HepG2 (cell line): ENCODE results near the gene CYP19A1. TPM values are rescaled to one million over a fixed set of nuclear protein-coding genes. Genes with fewer than 3 reads are reported as not detected.
A peak's percentile ranks its signal among the peaks of the same experiment; 100 is the strongest.

Source experiments
- ATAC-seq: fragments of 200-7000 bp; cut with Tn5 transposase; 3 replicates; pipeline ENCODE4 v1.9.1; 2020; ENCODE audit warnings: mild to moderate bottlenecking, moderate library complexity
- BruUV-seq: library from RNA; stranded (reverse); fragments of 400-500 nt; replicated peaks from 2 replicates; lab custom pipeline; 2021; lab: Mats Ljungman, UMichigan
- CTCF ChIA-PET: fragments of 300-600 bp; formaldehyde crosslinking; extraction: SDS; loops from one replicate; lab custom pipeline; 2021; ENCODE audit warnings: low total read pairs, inconsistent platforms, low intra/inter-chr PET ratio; lab: Yijun Ruan, JAX
- POLR2A ChIA-PET: fragments of 350-600 bp; sonication (Branson Sonifier 250); formaldehyde crosslinking; loops from one replicate; lab custom pipeline; 2020; ENCODE audit warnings: antibody characterized with exemption, inconsistent platforms; lab: Yijun Ruan, JAX
- DNase-seq: peaks from one replicate; pipeline ENCODE4 v3.0.0-alpha.2; 2015; ENCODE audit warnings: low spot score
- FAIRE-seq: peaks from 3 replicates; lab custom pipeline; 2011; peaks lifted over from hg19 to GRCh38; lab: Jason Lieb, UNC
- H2AFZ ChIP-seq: one replicate; pipeline ENCODE4 v1.6.1; 2011; ENCODE audit warnings: low read length, inconsistent platforms
- H3K27ac ChIP-seq: fragments of 300-600 bp; 3 replicates; pipeline ENCODE4 v1.8.0; 2011; ENCODE audit warnings: mixed run types, mild to moderate bottlenecking, mixed read lengths, low read length, inconsistent platforms; ENCODE audit not compliant: insufficient read depth; ENCODE audit errors: extremely low read length
- H3K27me3 ChIP-seq, 2 experiments: fragments of 200-600 bp in 1 of 2; 2 replicates in 1 of 2; 3 replicates in 1 of 2; pipeline versions ENCODE4 v1.6.0 to v1.8.0; 2011; ENCODE audit warnings: low read length in 2 of 2, mild to moderate bottlenecking in 2 of 2, moderate library complexity in 2 of 2, inconsistent platforms in 1 of 2; ENCODE audit not compliant: insufficient read depth in 2 of 2, control insufficient read depth in 1 of 2
- H3K36me3 ChIP-seq, 2 experiments: fragments of 200-600 bp in 1 of 2; replicated peaks in 1 of 2; 2 replicates in 1 of 2; 3 replicates in 1 of 2; pipeline versions ENCODE4 v1.5.1 to v1.8.0; 2011; ENCODE audit warnings: low read length in 2 of 2, inconsistent platforms in 1 of 2; ENCODE audit not compliant: insufficient read depth in 2 of 2, control insufficient read depth in 1 of 2
- H3K4me1 ChIP-seq: 2 replicates; pipeline ENCODE4 v1.5.1; 2012; ENCODE audit warnings: low read length, inconsistent platforms; ENCODE audit not compliant: insufficient read depth
- H3K4me2 ChIP-seq: 2 replicates; pipeline ENCODE4 v1.6.0; 2011; ENCODE audit warnings: low read depth, low read length, inconsistent platforms
- H3K4me3 ChIP-seq, 3 experiments: fragments of 200-600 bp in 1 of 3; sonication (generic), shearing (Covaris generic) in 1 of 3; replicated peaks in 1 of 3; 2 replicates each; pipeline ENCODE4 v1.5.1; 2011 to 2016; ENCODE audit warnings: low read length in 3 of 3, inconsistent platforms in 2 of 3, low read depth in 2 of 3, mild to moderate bottlenecking in 2 of 3, control low read depth in 1 of 3, mixed read lengths in 1 of 3; ENCODE audit not compliant: insufficient read depth in 1 of 3
- H3K79me2 ChIP-seq: one replicate; pipeline ENCODE4 v1.6.1; 2011; ENCODE audit warnings: low read length, inconsistent platforms; ENCODE audit not compliant: insufficient read depth
- H3K9ac ChIP-seq: 2 replicates; pipeline ENCODE4 v1.6.0; 2011; ENCODE audit warnings: mild to moderate bottlenecking, low read depth, low read length, inconsistent platforms; ENCODE audit not compliant: insufficient read depth
- H3K9me3 ChIP-seq: 2 replicates; pipeline ENCODE4 v1.5.1; 2012; ENCODE audit warnings: mild to moderate bottlenecking, low read length
- H4K20me1 ChIP-seq: 2 replicates; pipeline ENCODE4 v1.6.0; 2011; ENCODE audit warnings: inconsistent platforms, mild to moderate bottlenecking, low read length, moderate library complexity; ENCODE audit not compliant: insufficient read depth
- ATF1 ChIP-seq: IDR thresholded peaks from 2 replicates; pipeline ENCODE4 v1.6.1; 2016; ENCODE audit warnings: mild to moderate bottlenecking, control low read depth
- CBX1 ChIP-seq: IDR thresholded peaks from one replicate; pipeline ENCODE4 v1.6.1; 2016; ENCODE audit warnings: antibody characterized with exemption, low read depth
- HES4 ChIP-seq: sonication (generic); formaldehyde crosslinking; IDR thresholded peaks from 2 replicates; pipeline ENCODE4 v1.9.0; 2021; ENCODE audit warnings: mild to moderate bottlenecking, missing genetic modification reagents, borderline replicate concordance
- JDP2 ChIP-seq: sonication (generic); formaldehyde crosslinking; IDR thresholded peaks from 2 replicates; pipeline ENCODE4 v1.8.1; 2022; ENCODE audit warnings: missing genetic modification reagents, borderline replicate concordance
- ONECUT2 ChIP-seq: sonication (generic); formaldehyde crosslinking; IDR thresholded peaks from 2 replicates; pipeline ENCODE4 v1.4.0; 2020; ENCODE audit warnings: missing genetic modification reagents
- PHB2 ChIP-seq: fragments of 450-650 bp; IDR thresholded peaks from 2 replicates; pipeline ENCODE4 v1.6.1; 2018; ENCODE audit not compliant: partially characterized antibody
- SAFB2 ChIP-seq: sonication (generic); formaldehyde crosslinking; IDR thresholded peaks from 2 replicates; pipeline ENCODE4 v1.5.1; 2020; ENCODE audit warnings: missing genetic modification reagents, low read depth, mild to moderate bottlenecking, borderline replicate concordance
- SKI ChIP-seq: fragments of 450-650 bp; IDR thresholded peaks from one replicate; pipeline ENCODE4 v1.6.1; 2018; ENCODE audit warnings: mild to moderate bottlenecking; ENCODE audit not compliant: partially characterized antibody
- ZFP1 ChIP-seq: IDR thresholded peaks from 2 replicates; pipeline ENCODE4 v1.6.1; 2016
- ZNF235 ChIP-seq: sonication (generic); formaldehyde crosslinking; IDR thresholded peaks from 2 replicates; pipeline ENCODE4 v1.8.1; 2023; ENCODE audit warnings: mild to moderate bottlenecking, missing genetic modification reagents, borderline replicate concordance
- ZNF264 ChIP-seq: sonication (generic); formaldehyde crosslinking; IDR thresholded peaks from 2 replicates; pipeline ENCODE4 v1.4.0; 2020; ENCODE audit warnings: missing genetic modification reagents
- ZNF331 ChIP-seq: sonication (generic); formaldehyde crosslinking; IDR thresholded peaks from 2 replicates; pipeline ENCODE4 v1.4.0; 2020; ENCODE audit warnings: missing genetic modification reagents
- ZNF354B ChIP-seq: sonication (generic); formaldehyde crosslinking; IDR thresholded peaks from 2 replicates; pipeline ENCODE4 v1.8.0; 2022; ENCODE audit warnings: mild to moderate bottlenecking, missing genetic modification reagents
- ZNF558 ChIP-seq: sonication (generic); formaldehyde crosslinking; IDR thresholded peaks from 2 replicates; pipeline ENCODE4 v1.9.0; 2022; ENCODE audit warnings: mild to moderate bottlenecking, missing genetic modification reagents, borderline replicate concordance
- ZNF790 ChIP-seq: sonication (generic); formaldehyde crosslinking; IDR thresholded peaks from 2 replicates; pipeline ENCODE4 v1.8.0; 2022; ENCODE audit warnings: missing genetic modification reagents, mild to moderate bottlenecking, borderline replicate concordance
- WGBS: methylation state at CpG from one replicate; pipeline ENCODE4 v1.1.6; 2017; ENCODE audit warnings: low lambda C conversion rate; 5-methylcytosine and 5-hydroxymethylcytosine counted together
- in situ Hi-C: cut with HindIII; loops from 2 replicates; pipeline ENCODE4 v1.10.0; 2017; ENCODE audit warnings: low pct_unique_long_range_greater_than_20kb; ENCODE audit not compliant: extremely low pct_ligation_motif_present
- intact Hi-C: fragments of 100-400 bp; cut with micrococcal nuclease; formaldehyde crosslinking; loops from one replicate; pipeline ENCODE4 v1.10.0; 2022; ENCODE audit not compliant: unreplicated experiment
- polyA plus RNA-seq, 8 experiments: library from polyadenylated mRNA; depleted of rRNA in 3 of 8; stranded (reverse) in 7 of 8; unstranded in 1 of 8; fragments of >200 nt; fragmentation: Illumina TruSeq in 4 of 8; extraction: Trizol in 4 of 8; gene quantifications; 2 replicates each; pipeline versions ENCODE4 v1.2.1 to v1.2.3, GENCODE V29; 2011 to 2016; ENCODE audit warnings: low read depth in 4 of 8, missing spikeins in 1 of 8, mixed read lengths in 1 of 8; ENCODE audit not compliant: insufficient read depth in 1 of 8
- total RNA-seq, 5 experiments: library from RNA; depleted of rRNA; stranded (reverse); fragments of >200 nt; fragmentation: Illumina TruSeq; extraction: Trizol; gene quantifications; 2 replicates each; pipeline ENCODE4 v1.2.3, GENCODE V29; 2016; ENCODE audit warnings: low read depth in 1 of 5
- TF ChIP-seq, protein P1 (sequence below): sonication (generic); formaldehyde crosslinking; IDR thresholded peaks from 2 replicates; pipeline ENCODE4 v1.5.0; 2020; ENCODE audit warnings: missing genetic modification reagents
- TF ChIP-seq, protein P2 (sequence below): sonication (generic); formaldehyde crosslinking; IDR thresholded peaks from 2 replicates; pipeline ENCODE4 v1.8.0; 2022; ENCODE audit warnings: missing genetic modification reagents, mild to moderate bottlenecking, moderate library complexity, borderline replicate concordance
- TF ChIP-seq, protein P3 (sequence below): sonication (generic); formaldehyde crosslinking; IDR thresholded peaks from 2 replicates; pipeline ENCODE4 v1.8.1; 2023; ENCODE audit warnings: mild to moderate bottlenecking, missing genetic modification reagents, borderline replicate concordance
- TF ChIP-seq, protein P4 (sequence below): sonication (generic); formaldehyde crosslinking; conservative IDR thresholded peaks from 2 replicates; pipeline ENCODE4 v1.4.0; 2020; ENCODE audit warnings: missing genetic modification reagents

Gene CYP19A1
- total and polyA plus RNA-seq, 2 of the 13 experiments (the other 11 are each of a cell fraction or from before 2014, with no cell fraction given) = 10.9 to 23.0 TPM

DNA sequence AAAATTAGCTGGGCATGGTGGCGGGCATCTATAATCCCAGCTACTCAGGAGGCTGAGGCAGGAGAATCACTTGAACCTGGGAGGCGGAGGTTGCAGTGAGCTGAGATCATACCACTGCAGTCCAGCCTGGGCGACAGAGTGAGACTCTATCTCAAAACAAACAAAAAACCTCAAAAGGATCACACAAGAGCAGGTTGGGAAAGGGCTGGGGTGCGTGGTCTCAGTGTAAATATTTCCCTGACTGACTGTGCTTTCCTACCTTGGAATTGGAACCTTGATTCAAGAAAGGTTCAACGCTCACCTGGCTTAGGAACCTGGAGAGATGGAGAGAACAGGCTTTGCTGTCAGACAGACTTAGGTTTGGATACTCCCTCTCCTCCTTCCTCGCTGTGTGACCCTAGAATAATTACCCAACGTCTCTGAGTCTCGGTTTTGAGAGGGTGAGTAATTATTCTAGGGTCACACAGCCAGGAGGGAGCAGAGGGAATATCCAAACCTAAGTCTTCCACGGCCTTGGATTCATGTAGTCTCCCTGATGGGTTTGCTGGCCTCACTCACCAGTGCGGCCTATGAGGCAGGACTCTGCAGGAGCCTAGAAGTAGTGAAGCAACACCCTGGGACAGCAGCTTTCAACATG is 24.6 kb downstream of the CYP19A1 start:
- ChIA-PET CTCF (no interaction called here), POLR2A (interaction anchor here (0.8 to 1.8 kb wide), 5 partner anchors 10 to 27 kb away, joined by 3 to 5 read pairs (median 3); no protein-coding TSS in a partner anchor)
- Histone ChIP-seq H3K9me3 (no peaks in the 10 kb centered on the region), H3K27me3 (no peaks in the 10 kb centered on the region), H3K4me2 (peak overlapping the region; percentile 76), H3K27ac (peak overlapping the region; percentile 91), H3K4me1 (peaks cover 94% of the 10 kb centered on the region), H3K79me2 (peaks cover 4% of the 10 kb centered on the region), H2AFZ (no peak overlapping the region), H3K36me3 (peaks cover 0 to 4% of the 10 kb centered on the region in 2 experiments; a peak in 2 of 5 replicates), H3K9ac (peak overlapping the region; percentile 61), H4K20me1 (no peaks in the 10 kb centered on the region), H3K4me3 (peak overlapping the region in 1 of 3 experiments; percentile 47; a peak in 2 of 6 replicates)
- 7% methylated on average over 9 of the region's 10 CpGs for WGBS
- DNase-seq = peak; percentile 89
- in situ Hi-C loops = no loop called here
- peak; percentile 62 for ATAC-seq
- peak; percentile 96 for FAIRE-seq
- intact Hi-C loops = loop anchor here (1.0 kb wide), 1 partner anchor 26 kb away; no protein-coding TSS in a partner anchor
- BruUV-seq = no TSS peak
- TF ChIP-seq, protein P1, sequence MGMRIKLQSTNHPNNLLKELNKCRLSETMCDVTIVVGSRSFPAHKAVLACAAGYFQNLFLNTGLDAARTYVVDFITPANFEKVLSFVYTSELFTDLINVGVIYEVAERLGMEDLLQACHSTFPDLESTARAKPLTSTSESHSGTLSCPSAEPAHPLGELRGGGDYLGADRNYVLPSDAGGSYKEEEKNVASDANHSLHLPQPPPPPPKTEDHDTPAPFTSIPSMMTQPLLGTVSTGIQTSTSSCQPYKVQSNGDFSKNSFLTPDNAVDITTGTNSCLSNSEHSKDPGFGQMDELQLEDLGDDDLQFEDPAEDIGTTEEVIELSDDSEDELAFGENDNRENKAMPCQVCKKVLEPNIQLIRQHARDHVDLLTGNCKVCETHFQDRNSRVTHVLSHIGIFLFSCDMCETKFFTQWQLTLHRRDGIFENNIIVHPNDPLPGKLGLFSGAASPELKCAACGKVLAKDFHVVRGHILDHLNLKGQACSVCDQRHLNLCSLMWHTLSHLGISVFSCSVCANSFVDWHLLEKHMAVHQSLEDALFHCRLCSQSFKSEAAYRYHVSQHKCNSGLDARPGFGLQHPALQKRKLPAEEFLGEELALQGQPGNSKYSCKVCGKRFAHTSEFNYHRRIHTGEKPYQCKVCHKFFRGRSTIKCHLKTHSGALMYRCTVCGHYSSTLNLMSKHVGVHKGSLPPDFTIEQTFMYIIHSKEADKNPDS (CRISPR knock-in tag) = no peak
- no peak for TF ChIP-seq JDP2 (CRISPR knock-in tag)
- no peak for TF ChIP-seq PHB2
- TF ChIP-seq, protein P2, sequence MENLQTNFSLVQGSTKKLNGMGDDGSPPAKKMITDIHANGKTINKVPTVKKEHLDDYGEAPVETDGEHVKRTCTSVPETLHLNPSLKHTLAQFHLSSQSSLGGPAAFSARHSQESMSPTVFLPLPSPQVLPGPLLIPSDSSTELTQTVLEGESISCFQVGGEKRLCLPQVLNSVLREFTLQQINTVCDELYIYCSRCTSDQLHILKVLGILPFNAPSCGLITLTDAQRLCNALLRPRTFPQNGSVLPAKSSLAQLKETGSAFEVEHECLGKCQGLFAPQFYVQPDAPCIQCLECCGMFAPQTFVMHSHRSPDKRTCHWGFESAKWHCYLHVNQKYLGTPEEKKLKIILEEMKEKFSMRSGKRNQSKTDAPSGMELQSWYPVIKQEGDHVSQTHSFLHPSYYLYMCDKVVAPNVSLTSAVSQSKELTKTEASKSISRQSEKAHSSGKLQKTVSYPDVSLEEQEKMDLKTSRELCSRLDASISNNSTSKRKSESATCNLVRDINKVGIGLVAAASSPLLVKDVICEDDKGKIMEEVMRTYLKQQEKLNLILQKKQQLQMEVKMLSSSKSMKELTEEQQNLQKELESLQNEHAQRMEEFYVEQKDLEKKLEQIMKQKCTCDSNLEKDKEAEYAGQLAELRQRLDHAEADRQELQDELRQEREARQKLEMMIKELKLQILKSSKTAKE (CRISPR knock-in tag) = peak; percentile 54; the same call in 1 of the 2 replicates
- TF ChIP-seq, protein P3, sequence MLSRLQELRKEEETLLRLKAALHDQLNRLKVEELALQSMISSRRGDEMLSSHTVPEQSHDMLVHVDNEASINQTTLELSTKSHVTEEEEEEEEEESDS (CRISPR knock-in tag) = no peak
- TF ChIP-seq ZNF264 = 0 out of 2 replicates have a peak, but pooled peaks have one; percentile 45
- TF ChIP-seq SKI = peak; percentile 87
- peak; percentile 75 for TF ChIP-seq ZNF331 (CRISPR knock-in tag)
- TF ChIP-seq, protein P4, sequence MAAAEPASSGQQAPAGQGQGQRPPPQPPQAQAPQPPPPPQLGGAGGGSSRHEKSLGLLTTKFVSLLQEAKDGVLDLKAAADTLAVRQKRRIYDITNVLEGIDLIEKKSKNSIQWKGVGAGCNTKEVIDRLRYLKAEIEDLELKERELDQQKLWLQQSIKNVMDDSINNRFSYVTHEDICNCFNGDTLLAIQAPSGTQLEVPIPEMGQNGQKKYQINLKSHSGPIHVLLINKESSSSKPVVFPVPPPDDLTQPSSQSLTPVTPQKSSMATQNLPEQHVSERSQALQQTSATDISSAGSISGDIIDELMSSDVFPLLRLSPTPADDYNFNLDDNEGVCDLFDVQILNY (CRISPR knock-in tag) = no peak
- no peak for TF ChIP-seq ZNF558 (CRISPR knock-in tag)
- no peak for TF ChIP-seq CBX1
- no peak for TF ChIP-seq ZNF354B (CRISPR knock-in tag)
- TF ChIP-seq ZNF790 = no peak
- TF ChIP-seq HES4 (CRISPR knock-in tag) = peak; percentile 25; the same call in 1 of the 2 replicates
- 0 out of 2 replicates have a peak, but pooled peaks have one; percentile 60 for TF ChIP-seq ZFP1 (CRISPR knock-in tag)
- TF ChIP-seq SAFB2 = no peak
- TF ChIP-seq ATF1 (CRISPR knock-in tag) = 0 out of 2 replicates have a peak, but pooled peaks have one; percentile 41
- TF ChIP-seq ZNF235 (CRISPR knock-in tag) = no peak
- no peak for TF ChIP-seq ONECUT2
